ENCODE results near the gene RINT1.

- no peak for TF ChIP-seq POLR2A (IDR thresholded peaks at IDR 0.05)
- no peak for TF ChIP-seq CTCF (IDR thresholded peaks at IDR 0.05)
Measured at GRCh38 chr7:105612806-105613205, 80.8 kb downstream of the RINT1 start.
